Pancreas (tissue), 10 donors: Measurements from ENCODE around the gene PDE6D. TPM values are rescaled to one million over a fixed set of nuclear protein-coding genes. Genes with fewer than 3 reads are reported as not detected.
A peak's percentile ranks its signal among the peaks of the same experiment; 100 is the strongest.

Experiments
- ATAC-seq, 4 donors: fragments of 200-7000 bp; cut with Tn5 transposase; one replicate each; pipeline versions ENCODE4 v1.8.0 to v1.9.1; 2020; ENCODE audit warnings: mild to moderate bottlenecking in 4 of 4, moderate library complexity in 4 of 4
- DNase-seq, 6 donors: peaks; one replicate each; pipeline ENCODE4 v3.0.0-alpha.2; 2020
- FAIRE-seq: peaks from 2 replicates; lab custom pipeline; 2012; peaks lifted over from hg19 to GRCh38; lab: Jason Lieb, UNC
- H3K27ac ChIP-seq, 4 donors: fragments of 200-600 bp; sonication (generic); 1 replicate in 3 of 4; 2 replicates in 1 of 4; pipeline versions ENCODE4 v1.5.0 to v1.8.0; 2020
- H3K27me3 ChIP-seq, 4 donors: fragments of 200-600 bp; one replicate each; pipeline ENCODE4 v1.8.0; 2021
- H3K36me3 ChIP-seq, 3 donors: fragments of 200-600 bp; sonication (generic) in 1 of 3; one replicate each; pipeline versions ENCODE4 v1.5.0 to v1.8.0; 2020 to 2021
- H3K4me1 ChIP-seq, 3 donors: fragments of 200-600 bp; one replicate each; pipeline ENCODE4 v1.8.0; 2021
- H3K4me3 ChIP-seq, 4 donors: fragments of 200-600 bp; sonication (generic) in 2 of 4; one replicate each; pipeline versions ENCODE4 v1.5.0 to v1.8.0; 2020 to 2021
- H3K9me3 ChIP-seq, 4 donors: fragments of 200-600 bp; one replicate each; pipeline ENCODE4 v1.8.0; 2021
- WGBS, 2 donors: extraction: QIAGEN DNeasy Blood & Tissue Kit; methylation state at CpG; one replicate each; pipeline ENCODE4 v1.1.7; 2013; 5-methylcytosine and 5-hydroxymethylcytosine counted together
- intact Hi-C, 3 donors: fragments of 100-400 bp; cut with DNase I; formaldehyde crosslinking; loops; one replicate each; pipeline versions ENCODE4 v1.11.1 to v1.14.2; 2022
- polyA plus RNA-seq, 2 donors: library from polyadenylated mRNA; stranded (reverse); fragments of 200-250 nt; gene quantifications; one replicate each; pipeline ENCODE4 v1.2.3, GENCODE V29; 2013
- total RNA-seq, 6 donors: library from RNA; stranded (reverse); fragmentation: NEBNext Ultra II Directional in 4 of 6; extraction: Animal tissue kit (Norgen Biotek cat#: 25700) in 4 of 6; gene quantifications; one replicate each; pipeline versions ENCODE4 v1.2.1 to v1.2.4, GENCODE V29; 2021 to 2023
- TF ChIP-seq, protein P1 (sequence below), 4 donors: fragments of 200-600 bp; sonication (generic) in 3 of 4; IDR thresholded peaks; one replicate each; pipeline versions ENCODE4 v1.5.0 to v1.8.0; 2021; ENCODE audit warnings: antibody characterized with exemption in 4 of 4
- donor health status: healthy with polysubstance abuse.
- donor health status: DM: no; HTN: no; CAD: no; lungs with moderate emphysema.
- donor health status: DM: no; HTN: no; CAD: no.
- donor health status: control.
- donor health status: control.
- donor health status: Bipolar disorder and iron deficiency.
- donor health status: DM: yes; HTN: yes; CAD: no.
- donor health status: DM: no; HTN: no; CAD: no.
- donor health status: DM: no; HTN: no; CAD: no.
- donor health status: DM: yes; HTN: yes; CAD: no.

PDE6D gene
- total and polyA plus RNA-seq, 8 donors, result 5.6 to 14.0 (median 7.6) TPM

DNA sequence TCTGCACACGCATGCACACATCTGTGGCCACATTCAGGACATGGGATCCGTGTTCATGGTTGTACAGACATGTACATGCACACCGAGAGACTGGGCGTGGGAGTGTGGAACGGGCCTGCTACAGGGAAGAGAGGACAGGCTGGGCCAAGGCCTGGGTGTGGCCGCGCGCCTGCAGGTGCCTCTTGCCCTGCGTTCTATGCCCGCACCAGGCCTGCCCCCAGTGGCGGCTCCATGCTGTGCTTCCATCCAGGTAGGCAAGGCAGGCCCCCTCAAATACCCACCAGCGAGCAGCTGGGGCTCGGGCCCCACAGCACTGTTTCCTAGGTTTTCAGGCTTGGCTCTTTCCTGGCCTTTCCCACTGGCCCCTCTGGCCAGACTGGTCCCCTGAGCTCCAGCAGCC lies 88.2 kb downstream of the PDE6D start:
- Histone ChIP-seq H3K36me3 (no peaks in the 10 kb centered on the region), H3K27ac (no peak overlapping the region), H3K4me1 (no peaks in the 10 kb centered on the region), H3K9me3 (no peaks in the 10 kb centered on the region), H3K4me3 (no peak overlapping the region), H3K27me3 (no peaks in the 10 kb centered on the region)
- WGBS, 2 donors, result 93 to 94% methylated on average over 10 to 13 of the region's 13 CpGs
- no peak for FAIRE-seq
- peak in 1 of 6 donors; percentile 67 for DNase-seq
- TF ChIP-seq, protein P1, sequence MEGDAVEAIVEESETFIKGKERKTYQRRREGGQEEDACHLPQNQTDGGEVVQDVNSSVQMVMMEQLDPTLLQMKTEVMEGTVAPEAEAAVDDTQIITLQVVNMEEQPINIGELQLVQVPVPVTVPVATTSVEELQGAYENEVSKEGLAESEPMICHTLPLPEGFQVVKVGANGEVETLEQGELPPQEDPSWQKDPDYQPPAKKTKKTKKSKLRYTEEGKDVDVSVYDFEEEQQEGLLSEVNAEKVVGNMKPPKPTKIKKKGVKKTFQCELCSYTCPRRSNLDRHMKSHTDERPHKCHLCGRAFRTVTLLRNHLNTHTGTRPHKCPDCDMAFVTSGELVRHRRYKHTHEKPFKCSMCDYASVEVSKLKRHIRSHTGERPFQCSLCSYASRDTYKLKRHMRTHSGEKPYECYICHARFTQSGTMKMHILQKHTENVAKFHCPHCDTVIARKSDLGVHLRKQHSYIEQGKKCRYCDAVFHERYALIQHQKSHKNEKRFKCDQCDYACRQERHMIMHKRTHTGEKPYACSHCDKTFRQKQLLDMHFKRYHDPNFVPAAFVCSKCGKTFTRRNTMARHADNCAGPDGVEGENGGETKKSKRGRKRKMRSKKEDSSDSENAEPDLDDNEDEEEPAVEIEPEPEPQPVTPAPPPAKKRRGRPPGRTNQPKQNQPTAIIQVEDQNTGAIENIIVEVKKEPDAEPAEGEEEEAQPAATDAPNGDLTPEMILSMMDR (IDR thresholded peaks at IDR 0.05), result no peak
- no peak for ATAC-seq
- intact Hi-C loops, result no loop called here

DNA sequence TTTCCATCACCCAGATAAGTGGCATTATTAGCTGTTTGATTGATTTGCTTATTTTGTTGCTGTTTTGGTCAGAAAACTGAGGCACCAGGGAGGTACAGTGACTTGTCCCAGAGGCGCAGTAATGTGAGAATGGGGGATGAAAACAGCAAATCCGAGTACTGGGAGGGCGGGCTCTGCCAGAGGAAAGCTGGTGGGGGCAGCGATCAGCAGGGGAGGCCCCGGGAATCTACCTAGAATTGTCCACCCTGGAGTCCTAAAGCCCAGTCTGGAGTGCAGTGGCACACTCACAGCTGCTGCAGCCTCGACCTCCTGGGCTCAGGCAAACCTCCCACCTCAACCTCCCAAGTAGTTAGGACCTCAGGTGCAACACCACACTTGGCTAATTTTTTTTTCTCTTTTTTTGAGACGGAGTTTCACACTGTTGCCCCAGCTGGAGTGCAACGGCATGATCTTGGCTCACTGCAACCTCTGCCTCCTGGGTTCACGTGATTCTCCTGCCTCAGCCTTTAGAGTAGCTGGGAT lies 89.8 kb downstream of the PDE6D start:
- no peak for ATAC-seq
- Histone ChIP-seq H3K4me3 (no peak overlapping the region), H3K27me3 (no peaks in the 10 kb centered on the region), H3K27ac (no peak overlapping the region), H3K36me3 (no peaks in the 10 kb centered on the region), H3K4me1 (no peaks in the 10 kb centered on the region), H3K9me3 (no peaks in the 10 kb centered on the region)
- no peak for DNase-seq
- WGBS, 2 donors, result 46 to 54% methylated on average over 9 of the region's 9 CpGs
- FAIRE-seq, result no peak
- TF ChIP-seq, protein P1 (IDR thresholded peaks at IDR 0.05), result no peak
- intact Hi-C loops, result no loop called here

DNA sequence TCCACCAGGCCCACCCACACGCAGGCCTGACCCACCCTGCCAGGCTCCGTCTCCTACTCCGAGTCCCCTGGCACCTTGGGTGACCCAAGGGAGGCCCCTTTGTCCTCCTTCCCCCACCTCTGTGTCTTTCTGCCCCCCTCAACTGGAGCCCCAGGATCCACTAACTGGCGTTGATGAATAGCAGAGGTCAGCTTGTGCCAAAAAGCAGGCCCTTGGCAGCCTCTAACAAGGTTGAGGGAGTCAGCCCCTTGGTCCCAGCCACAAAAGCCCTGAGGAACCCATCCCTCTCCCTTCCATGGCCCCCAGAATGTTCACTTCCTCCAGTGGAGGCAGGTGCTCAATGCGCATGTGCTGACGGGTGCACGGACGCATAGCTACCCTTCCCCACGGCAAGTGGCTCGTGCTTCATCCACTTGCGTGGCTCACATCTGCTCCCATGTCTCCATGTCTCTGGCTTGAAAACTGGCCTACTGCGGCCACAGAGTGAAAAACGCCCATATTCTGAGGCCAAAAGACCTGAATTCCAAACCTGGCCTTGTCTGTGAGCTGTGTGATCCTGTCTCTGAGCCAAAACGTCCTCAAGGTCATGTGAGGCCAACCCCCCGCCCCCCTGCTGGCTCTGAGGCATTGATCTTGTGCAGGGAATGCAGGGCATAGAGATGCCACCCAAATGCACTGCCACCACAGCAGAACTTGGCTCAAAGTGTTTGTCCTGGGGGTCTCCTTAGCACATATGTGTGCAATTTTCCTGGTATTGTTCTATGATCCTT lies 91.8 kb downstream of the PDE6D start:
- DNase-seq (no peak), ATAC-seq (no peak), FAIRE-seq (no peak)
- Histone ChIP-seq H3K27ac (no peak overlapping the region), H3K4me3 (no peak overlapping the region), H3K36me3 (no peaks in the 10 kb centered on the region), H3K9me3 (no peaks in the 10 kb centered on the region), H3K4me1 (no peaks in the 10 kb centered on the region), H3K27me3 (no peaks in the 10 kb centered on the region)
- 73 to 74% methylated on average over 15 of the region's 15 CpGs for WGBS, 2 donors
- intact Hi-C loops, result no loop called here
- TF ChIP-seq, protein P1 (IDR thresholded peaks at IDR 0.05), result no peak

DNA sequence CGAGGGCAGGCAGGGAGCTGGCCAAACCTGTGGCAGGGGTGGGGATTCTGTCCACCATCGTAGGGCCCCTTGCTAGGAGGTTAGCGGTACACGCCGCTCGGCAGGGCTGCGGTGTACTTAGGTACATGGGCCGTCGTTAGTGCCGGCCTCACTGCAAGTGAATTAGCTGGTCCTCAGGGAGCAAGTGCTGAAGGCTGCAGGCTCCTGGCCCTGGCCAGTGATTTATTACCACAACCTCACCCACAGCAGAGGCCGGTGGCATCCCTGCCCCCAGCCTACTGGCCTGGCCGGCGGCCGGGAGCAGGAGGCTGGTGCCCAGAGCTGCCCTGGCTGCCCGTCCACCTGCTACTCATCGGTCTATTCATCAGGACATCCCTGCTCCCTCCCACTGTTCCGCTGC lies 92.4 kb downstream of the PDE6D start:
- Histone ChIP-seq H3K27ac (no peak overlapping the region), H3K36me3 (no peaks in the 10 kb centered on the region), H3K4me3 (no peak overlapping the region), H3K27me3 (no peaks in the 10 kb centered on the region), H3K9me3 (no peaks in the 10 kb centered on the region), H3K4me1 (no peaks in the 10 kb centered on the region)
- ATAC-seq (peak in 1 of 4 donors; percentile 18), FAIRE-seq (no peak), DNase-seq (no peak)
- intact Hi-C loops, result no loop called here
- 73 to 75% methylated on average over 17 of the region's 17 CpGs for WGBS, 2 donors
- TF ChIP-seq, protein P1 (IDR thresholded peaks at IDR 0.05), result no peak

DNA sequence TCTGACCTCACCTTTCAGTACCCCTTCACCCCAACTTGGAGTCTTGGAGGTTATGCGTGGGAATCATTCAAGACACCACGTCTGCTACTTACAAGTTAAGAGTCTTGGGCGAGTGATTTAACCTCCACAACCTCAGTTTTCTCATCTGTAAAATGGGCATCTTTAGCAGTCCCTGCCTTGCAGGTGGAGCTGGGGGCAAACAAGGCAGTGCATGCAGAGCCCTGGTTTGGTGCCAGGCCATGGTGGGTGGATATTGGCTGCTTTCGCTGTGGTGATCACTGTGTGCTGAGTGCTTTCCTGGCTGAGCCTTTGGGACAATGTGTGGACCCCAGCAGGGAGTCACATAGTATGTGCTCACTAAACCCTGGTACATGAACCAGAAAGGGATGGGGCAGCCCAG lies 93.1 kb downstream of the PDE6D start:
- no peaks in the 10 kb centered on the region for H3K27me3 ChIP-seq
- ATAC-seq, result no peak
- WGBS, 2 donors, result 89 to 93% methylated on average over 4 of the region's 4 CpGs
- TF ChIP-seq, protein P1 (IDR thresholded peaks at IDR 0.05), result no peak
- no peaks in the 10 kb centered on the region for H3K9me3 ChIP-seq
- no peak for FAIRE-seq
- H3K36me3 ChIP-seq, result no peaks in the 10 kb centered on the region
- intact Hi-C loops, result no loop called here
- H3K4me3 ChIP-seq, result no peak overlapping the region
- no peaks in the 10 kb centered on the region for H3K4me1 ChIP-seq
- no peak for DNase-seq
- H3K27ac ChIP-seq, result no peak overlapping the region
